GM21619 (cell line): ENCODE data around the gene CMTM6.
"Not testable (repeated sequence)": the region's sequence is repeated elsewhere in the genome, so short reads cannot be mapped to it uniquely, and the experiment has no call there.

Source experiments
- ATAC-seq: cut with Tn5 transposase; IDR thresholded peaks from one replicate; pipeline ENCODE4 v1.9.1; 2021; ENCODE audit not compliant: unreplicated experiment

CMTM6 gene

DNA sequence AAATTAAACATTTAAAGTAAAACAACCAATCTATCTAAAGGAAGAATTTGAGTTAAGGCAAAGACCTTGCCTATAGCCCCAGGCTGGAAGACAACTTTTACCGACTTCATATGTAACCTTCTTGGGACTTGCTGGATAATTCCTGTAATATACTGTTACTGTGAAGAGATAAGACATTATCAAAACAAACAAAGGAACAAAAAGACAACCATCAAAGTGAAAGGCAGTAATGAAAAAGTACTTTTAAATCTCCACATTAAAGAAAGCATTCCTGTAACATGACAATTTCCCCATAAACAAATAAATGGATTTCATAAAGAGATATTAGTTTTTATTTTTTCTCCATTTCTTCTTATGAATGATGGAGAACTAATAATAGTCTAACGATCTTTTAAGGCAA, 2.4 kb downstream of the CMTM6 start:
- no peak for ATAC-seq

DNA sequence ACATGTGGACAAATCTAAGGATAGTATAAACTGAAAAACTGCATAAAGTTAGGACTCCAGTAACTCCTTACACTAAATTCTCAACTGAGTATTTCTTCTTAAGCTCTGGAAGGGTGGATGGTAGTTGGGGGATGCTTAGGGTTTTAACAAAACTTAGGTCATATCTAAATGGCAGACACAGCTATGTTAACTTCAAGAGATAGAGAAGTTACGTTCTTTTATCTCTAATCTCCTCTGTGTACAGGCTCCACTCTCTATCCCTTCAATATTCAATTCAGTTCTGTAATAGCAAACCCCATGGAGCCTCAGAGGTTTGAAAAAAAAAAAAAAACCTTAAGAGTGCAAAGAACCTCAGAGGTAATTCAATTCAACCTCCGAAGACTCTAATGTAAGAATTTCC, 3.1 kb downstream of the CMTM6 start:
- no peak for ATAC-seq

DNA sequence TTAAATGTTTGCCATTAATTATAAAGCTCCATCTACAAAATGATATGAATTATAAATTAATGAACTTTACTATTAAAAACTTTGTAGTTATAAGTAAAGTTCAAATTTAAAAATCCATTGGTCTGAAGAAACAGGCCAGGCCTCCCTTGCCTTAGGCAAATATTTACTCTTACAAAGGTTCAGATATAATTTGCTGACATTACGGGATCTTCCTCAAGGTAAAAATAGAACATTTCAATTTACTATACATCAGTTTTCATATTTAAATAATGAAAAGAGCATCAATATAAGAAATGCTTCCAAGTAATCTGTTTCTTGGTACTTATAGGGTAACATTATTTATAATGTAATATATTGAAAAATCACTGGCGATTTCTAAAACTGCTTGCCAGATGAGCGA, 3.7 kb downstream of the CMTM6 start:
- ATAC-seq = no peak

DNA sequence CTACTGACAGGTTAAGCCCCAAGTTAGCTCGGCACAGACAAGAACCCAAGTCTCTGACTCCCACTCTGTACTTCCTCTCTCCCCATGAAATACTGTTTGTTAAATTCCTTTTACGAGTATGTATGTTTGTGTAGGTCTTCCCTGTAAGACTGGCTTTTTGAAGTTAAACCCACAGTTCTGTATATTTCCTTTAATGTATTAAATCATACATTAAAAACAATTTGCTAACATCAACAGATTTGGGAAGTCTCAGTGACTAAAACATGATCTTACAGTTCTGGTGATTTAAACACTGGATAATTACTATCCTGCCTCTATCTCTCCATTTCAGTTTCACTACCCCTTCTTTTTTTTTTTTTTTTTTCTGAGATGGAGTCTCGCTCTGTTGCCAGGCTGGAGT, 4.4 kb downstream of the CMTM6 start:
- no peak for ATAC-seq

DNA sequence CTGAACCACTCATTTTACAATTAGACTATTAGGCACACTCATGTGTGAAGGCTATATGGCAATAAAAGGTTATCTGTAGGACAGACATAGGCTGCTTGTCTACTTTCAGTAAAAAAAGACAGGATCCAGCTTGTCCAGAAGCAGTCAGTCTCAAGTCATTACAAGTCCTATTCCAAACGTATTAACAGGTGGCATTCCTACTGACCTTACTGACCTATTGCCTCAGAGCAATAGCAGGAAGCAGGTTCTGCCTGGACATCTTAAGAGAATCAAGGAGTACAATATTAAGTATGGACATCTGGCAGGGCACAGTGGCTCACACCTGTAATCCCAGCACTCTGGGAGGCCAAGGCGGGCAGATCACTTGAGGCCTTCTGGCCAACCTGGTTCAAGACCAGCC, 7.0 kb downstream of the CMTM6 start:
- ATAC-seq = no peak

DNA sequence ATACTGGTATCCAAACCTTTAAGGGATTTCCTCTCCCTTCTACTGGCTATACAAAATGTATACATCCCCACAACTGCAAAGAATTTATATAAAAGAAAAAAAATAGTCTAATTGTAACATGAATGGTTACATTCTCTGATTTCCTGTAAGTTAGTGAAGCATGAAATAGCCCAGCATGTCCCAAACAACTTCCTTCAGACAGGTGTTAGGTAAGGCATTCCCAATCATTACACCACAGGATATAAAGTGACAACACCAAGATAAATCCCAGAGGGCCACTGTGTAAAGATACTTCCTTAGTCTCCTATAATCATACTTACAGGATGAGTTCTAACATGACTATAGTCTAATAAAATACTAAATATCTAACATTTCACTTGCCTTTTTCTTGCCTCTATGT, 7.6 kb downstream of the CMTM6 start:
- ATAC-seq = no peak

DNA sequence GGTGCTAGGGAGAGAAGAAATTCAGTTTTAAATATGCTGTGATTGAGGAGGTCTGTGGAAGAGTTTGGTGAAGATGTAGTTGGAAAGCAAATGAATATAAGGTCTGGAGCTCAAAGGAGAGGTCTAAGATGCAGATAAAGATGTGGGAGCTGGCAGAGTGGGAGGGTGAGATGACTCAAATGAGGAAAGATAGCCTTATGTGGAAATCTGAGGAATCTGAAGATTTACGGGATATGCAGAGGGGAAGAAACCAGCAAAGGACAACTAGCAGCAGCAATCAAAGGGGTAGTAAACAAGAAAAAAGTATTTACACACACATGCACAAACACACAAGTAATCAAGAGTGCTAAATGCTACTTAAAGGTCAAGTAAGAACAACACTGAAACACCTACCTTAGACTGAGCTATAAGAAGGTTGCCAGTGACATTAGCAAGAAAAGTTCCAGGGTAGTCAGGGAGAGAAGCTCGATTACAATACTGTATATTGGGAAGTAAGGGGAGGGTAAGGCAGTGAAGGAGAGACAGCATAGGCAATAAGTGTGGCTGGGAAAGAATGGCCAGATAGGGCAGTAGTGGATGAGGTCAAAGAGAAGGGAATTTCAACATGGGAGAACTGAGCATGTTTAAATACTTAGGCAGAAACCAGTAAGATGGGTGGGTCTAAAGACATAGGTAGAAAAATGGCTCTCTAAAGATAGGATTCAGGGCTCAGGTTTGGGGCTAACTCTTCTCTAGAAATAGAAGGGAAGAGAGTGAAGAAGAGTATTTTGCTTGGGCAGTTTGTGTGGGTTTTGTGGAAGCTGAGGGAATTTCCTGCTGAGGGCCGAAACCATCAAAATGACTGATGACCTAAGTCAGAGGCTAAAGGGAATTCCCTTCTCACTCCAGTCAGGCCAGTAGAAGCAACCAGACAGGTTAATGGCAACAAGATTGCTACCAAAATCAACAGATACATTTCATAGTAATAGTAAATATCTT, 8.9 kb downstream of the CMTM6 start:
- ATAC-seq = peak; percentile 76

DNA sequence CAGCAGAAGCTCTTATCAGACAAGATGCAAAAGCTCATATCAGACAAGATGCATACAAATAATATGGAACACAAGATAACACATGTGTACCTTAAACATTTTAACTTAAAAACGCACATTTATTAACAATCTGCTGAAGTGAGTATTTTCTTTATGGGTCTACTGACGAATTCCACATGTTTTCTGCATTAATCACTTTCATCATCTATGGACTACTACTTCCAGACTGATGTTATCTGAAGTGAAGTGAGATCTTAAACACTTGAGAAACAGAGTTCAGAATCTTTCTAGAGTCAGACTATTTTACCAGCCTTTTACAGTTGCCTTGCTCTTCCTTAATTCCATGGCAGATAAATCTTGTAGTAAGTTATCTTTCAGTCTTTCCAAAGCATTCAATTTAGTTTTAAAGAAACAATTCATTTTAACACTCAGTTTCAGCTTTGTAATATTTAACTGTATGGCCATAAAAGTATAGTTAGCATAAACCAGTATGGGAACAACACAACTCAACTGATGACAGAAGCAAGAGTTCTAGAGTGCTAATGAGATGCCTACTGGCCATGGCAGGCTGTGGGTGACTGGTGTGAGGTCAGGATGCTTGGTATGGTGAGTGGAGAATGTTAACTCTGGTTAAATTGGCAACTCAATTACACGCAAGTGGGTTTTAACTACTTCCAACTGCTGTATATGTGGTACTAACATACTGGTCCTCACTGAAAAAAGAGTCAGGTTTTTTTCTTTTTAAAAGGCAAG, 9.8 kb downstream of the CMTM6 start:
- no peak for ATAC-seq

DNA sequence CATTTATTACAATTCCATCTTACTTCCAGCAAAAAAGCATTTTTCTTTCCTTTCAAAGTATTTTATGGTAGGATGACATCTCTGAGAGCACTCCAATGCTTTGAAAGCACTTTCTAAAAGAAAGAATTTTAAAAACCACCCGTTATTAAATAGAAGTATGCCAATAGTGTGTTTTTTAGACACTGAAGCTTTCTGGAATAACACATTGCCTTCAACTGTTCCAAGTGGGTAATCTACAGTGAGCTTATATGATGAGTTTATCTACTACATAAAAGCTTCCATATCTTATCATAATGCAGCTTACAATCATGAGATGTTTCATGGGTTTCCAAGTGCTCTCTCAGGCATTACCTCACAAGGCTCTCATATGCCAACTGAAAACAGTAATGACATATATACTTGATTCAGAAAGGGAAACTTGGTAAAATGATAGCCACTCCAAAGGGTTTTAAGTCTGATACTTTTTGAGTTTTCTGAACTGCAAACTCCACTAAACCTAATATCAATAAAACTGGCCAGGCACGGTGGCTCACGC, 14.1 kb downstream of the CMTM6 start:
- no peak for ATAC-seq

DNA sequence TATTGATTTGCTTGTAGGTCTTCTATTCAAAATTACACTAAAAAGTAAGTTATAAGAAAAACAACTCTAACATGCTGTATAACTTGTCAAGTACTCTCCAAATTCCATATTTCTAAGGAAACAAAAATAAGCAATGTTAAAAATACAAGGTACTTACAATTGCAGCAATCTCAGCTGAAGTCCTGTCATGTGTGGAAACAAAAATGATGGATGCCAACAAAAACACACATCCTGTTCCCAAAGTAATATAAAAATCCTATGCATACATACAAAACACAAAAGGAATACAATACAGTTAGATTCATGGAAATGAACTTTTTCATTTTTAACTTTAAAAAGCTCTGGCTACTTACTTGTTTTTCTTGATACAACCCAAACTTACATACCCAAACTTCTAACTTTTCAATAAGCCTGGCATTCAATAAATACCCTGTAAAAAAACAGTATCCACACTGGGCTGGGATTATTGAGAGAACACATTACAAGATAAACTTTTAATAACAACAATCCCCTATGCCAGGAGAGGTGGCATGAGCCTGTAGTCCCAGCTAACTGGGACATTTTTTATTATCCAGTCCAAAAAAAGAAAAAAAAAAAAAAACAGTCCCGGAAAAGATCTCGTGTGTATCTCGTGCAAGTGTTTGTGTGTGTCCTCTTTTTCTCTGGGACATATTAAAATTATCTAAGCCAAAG, 14.7 kb downstream of the CMTM6 start:
- no peak for ATAC-seq

DNA sequence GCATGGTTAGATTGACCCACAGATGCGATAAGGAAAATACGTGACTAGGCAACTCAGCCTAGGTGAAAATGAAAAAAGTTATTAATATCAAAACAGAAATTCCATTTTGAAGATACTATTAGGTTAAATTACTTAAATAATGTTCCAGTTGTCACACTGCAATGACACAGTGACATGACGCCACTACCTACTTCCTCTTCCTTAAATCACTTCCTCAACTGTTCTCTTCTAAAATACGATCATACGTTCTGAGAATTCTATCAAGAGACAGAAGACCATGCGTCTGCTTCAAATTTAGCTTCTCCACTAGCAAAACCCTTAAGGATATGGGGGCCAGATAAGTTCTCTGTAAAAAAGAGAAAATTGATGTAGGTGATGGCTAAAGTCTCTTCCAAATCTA, 18.2 kb downstream of the CMTM6 start:
- ATAC-seq = no peak

DNA sequence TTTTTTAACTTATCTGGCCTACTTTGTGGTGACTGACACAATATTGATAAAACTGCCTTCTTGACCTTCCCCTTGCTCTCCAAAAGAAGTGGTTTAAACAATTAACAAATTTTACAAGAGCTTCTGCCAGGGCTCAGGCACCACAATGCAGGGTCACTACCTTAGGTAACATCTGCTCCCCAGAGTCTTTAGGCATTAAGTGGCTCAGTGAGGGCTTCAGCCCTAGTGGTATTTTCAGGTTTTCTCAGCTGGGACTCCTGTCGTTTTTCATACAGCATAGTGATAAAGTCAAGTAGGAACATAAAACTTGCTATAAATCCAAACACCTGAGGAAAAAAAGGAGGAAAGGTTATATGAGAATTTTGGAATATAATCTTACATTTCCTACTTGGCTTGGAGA, 18.9 kb downstream of the CMTM6 start:
- ATAC-seq = no peak

DNA sequence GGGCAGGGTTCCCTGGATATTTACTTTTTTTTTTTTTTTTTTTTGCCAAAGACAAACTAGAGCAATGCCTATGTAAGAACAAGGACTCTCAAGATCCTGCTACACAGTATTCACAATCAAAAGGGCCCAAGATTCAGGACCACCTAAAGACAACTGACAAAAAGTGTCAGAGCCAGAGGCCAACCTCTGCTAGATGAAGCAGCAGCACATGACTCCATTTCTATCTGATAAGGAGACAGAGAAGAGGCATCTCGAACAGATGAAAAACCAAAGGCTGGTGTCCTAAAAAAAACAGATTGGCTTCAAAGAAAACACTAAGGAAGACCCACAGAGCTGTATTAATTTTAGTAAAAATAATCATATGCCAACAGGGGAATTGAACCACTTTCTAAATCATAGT, 20.0 kb downstream of the CMTM6 start:
- ATAC-seq = no peak

DNA sequence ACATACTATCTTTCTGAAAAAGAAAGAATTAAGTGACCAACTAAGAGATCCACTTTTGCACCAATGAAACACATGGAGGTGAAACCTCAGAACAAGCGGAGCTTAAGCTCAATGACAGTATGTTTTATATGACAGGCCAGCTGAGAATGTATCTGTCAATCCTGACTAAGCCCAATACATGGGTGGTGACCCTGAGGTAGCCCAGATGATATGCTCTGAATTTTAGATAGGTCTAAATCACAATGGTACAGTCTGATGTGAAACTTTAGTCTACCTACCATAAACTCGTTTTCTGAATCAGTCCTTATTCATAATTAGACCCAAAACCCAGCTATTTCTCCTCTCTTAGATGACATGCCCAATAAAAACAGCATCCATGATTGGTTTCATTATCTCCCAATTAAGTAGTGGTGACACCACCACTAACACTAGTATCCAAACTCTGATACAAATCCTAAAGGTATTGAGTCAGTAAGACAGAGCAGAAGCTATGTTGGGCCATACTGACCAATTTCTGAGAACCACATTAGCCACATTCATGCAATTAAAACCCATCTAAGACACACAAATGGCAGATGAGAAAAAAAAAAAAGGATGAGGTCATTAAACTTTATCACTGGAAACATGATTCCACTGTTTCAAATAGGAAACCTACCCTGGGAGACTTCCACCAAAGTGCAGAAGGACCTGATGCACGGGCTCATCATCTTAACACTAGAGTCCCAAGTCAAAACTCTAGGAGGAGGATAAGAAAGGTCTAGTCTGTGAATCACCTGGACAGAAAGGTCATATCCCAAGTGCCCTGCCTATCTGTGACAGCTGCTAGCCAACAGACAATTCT, 20.6 kb downstream of the CMTM6 start:
- ATAC-seq = no peak

DNA sequence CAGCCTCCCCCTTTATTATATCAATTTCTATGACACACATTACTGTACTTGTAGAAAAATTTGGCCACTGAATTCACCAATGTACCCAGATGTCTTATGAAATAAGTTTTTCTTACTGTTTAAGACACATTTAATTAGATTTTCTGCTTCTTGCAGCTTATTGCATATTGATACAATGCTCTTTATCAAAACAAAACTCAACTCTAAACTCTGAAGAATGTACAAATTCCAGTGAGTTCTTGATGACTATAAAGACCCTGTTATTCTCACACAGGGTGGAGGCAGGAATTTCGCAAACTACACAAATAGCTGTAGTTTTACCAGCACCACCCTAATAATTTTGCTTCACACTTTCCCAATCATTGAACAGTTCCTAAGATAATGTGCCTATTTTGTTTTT, 22.0 kb downstream of the CMTM6 start:
- no peak for ATAC-seq

DNA sequence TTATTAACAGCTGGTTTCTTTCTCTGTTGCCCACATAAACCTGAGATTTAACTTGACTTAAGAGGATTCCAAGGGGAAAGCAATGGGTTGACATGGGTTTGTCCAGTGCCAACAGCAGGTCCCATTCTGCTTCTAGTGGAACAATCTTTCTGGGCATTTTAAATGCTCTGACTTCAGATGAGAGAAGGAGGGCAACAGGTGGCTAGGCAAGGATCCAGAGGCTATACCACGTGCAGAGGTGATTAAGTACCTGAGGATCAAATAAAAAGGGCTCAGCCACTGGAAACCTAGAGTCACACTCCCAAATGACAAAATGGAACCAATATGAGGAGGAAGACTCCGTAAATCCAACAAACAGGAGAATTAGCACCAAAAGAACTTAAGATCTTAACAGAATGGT, 28.5 kb downstream of the CMTM6 start:
- ATAC-seq = no peak

DNA sequence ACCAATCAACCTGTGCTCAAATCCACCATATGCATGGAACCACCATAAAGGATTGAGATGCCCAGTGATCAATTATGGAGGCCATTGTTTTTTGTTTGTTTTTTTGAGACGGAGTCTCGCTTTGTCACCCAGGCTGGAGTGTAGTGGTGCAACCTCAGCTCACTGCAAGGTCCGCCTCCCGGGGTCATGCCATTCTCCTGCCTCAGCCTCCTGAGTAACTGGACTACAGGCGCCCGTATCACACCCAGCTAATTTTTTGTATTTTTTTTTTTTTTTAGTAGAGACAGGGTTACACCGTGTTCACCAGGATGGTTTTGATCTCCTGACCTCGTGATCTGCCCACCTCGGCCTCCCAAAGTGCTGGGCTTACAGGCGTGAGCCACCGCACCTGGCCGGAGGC, 30.5 kb downstream of the CMTM6 start:
- not testable (repeated sequence) for ATAC-seq

DNA sequence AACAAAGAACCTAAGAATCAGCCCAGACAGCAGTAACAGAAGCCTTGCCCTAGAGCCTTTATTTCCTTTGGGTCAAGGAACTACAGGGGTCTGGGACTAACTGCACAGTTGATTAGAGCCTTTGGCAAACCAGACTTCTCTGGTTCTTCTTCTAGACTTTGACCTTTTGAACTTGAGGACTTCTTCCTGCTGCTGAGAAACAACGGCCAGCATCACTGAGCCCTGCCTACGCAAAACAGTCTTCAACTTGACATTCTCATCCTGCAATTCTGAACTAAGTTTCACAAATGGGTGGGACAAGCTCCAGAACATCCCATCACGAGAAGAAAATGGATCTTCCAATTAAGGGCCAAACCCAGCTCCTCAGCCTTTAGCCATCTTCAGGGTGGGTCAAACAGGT, 31.4 kb downstream of the CMTM6 start:
- no peak for ATAC-seq

DNA sequence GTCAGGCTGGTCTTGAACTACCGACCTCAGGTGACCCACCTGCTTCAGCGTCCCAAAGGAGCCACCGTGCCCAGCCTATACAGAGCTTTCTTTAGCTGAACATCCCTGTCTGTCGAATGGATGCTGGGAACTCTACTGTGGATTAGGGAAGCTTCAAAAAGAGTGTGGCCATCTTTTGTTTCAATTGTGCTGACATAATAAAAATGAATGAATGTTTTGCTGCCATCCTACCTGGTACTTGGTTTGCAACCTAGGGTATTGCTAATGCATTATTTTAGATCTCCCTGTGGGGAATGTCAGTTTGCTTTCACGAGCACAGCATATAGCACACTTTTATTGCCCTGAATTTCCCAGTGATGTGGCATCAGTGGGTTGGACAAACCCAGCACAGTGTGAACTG, 32.3 kb downstream of the CMTM6 start:
- ATAC-seq = no peak

DNA sequence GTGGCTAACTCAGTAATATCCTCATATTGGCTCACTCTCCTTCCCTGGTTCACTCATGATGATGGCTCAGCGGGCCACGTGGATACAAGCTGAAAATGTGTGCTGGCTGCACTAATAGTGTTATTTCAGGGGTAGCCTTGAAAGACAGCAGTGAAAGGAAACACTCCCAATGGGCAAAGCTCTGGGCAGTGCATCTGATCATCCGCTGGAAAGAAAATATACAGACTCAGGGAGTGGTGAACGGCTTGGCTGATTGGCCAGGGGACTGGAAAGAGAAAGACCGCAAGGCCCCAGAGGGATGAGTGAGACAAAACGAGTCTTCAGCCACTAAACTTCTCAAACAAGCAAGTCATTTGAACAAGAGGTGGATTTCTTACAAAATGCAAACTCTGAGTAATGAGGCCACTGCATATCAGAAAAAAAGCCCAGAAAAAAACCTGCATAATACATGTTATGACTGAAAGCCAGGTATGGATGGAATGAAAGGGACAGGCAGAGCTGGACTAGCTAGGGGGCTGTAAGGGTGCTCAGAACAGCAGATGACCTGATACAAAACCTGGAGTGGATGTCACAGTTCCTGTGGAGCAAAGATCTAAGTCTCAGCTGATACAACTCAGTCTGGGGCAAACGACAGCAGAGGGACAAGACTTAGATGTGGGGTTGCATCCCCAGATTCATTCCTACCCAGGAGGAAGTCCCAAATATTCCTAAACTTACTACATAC, 33.3 kb downstream of the CMTM6 start:
- peak; percentile 18 for ATAC-seq
